ENCODE results near the gene FIS1. TPM values are rescaled to one million over a fixed set of nuclear protein-coding genes. Genes with fewer than 3 reads are reported as not detected.
A peak's percentile ranks its signal among the peaks of the same experiment; 100 is the strongest.
"Not testable (repeated sequence)": the region's sequence is repeated elsewhere in the genome, so short reads cannot be mapped to it uniquely, and the experiment has no call there.

Gene FIS1
- total and polyA plus RNA-seq, 2 donors (not counting 1 experiment from before 2014, with no cell fraction given), result 95.5 to 245 TPM

- WGBS (ENCODE audit: insufficient coverage), result 35% methylated on average over 14 of the region's 18 CpGs
- H3K4me1 Mint-ChIP-seq, result peaks cover 12% of the 10 kb centered on the region
- H3K4me1 ChIP-seq (ENCODE audit: control insufficient read depth in 2 of 2, insufficient read depth in 2 of 2, low read length in 2 of 2); H4K20me1 ChIP-seq (ENCODE audit: control insufficient read depth, insufficient read depth, low read length, poor library complexity, severe bottlenecking); H3K9me3 ChIP-seq (ENCODE audit: control extremely low read depth in 1 of 3, control insufficient read depth in 2 of 3, insufficient read depth in 1 of 3, low read length in 2 of 3); H3K27ac Mint-ChIP-seq; intact Hi-C loops (cut with micrococcal nuclease); H3K79me2 ChIP-seq (ENCODE audit: control insufficient read depth, insufficient read depth, low read length); H3K27ac ChIP-seq (ENCODE audit: low read length in 2 of 2); H3K4me3 ChIP-seq (ENCODE audit: control extremely low read depth in 1 of 5, extremely low read depth in 1 of 5, insufficient read depth in 1 of 5, low read depth in 2 of 5, low read length in 4 of 5); H3K9ac ChIP-seq (ENCODE audit: low read length); H3K36me3 ChIP-seq (replicated peaks in 1 of 2; ENCODE audit: control extremely low read depth in 1 of 2, control insufficient read depth in 1 of 2, extremely low read depth in 1 of 2, insufficient read depth in 2 of 2, low read length in 1 of 2); H3K9me3 Mint-ChIP-seq (ENCODE audit: insufficient read depth): not testable (repeated sequence)
- Histone ChIP-seq H3K4me2 (replicated peaks; ENCODE audit: low read depth, low read length, poor library complexity, severe bottlenecking) (peak overlapping the region; percentile 19), H2AFZ (ENCODE audit: insufficient read depth, low read depth, low read length, poor library complexity, severe bottlenecking) (peak overlapping the region; percentile 2), H3K27me3 (replicated peaks in 1 of 4; ENCODE audit: control extremely low read depth in 1 of 4, control insufficient read depth in 3 of 4, insufficient read depth in 4 of 4, low read length in 3 of 4) (peaks cover 0 to 14% (median 6%) of the 10 kb centered on the region in 4 experiments)
- peak; percentile 80 for TF ChIP-seq CTCF (IDR thresholded peaks at IDR 0.05)
- peaks cover 28% of the 10 kb centered on the region for H3K27me3 Mint-ChIP-seq
- ChIA-PET CTCF (interaction anchor here (0.6 to 2.8 kb wide), 12 partner anchors 7 to 1314 kb away, joined by 3 to 22 read pairs (median 4); partner anchors contain the start of gene AZGP1), POLR2A (interaction anchor here (0.6 kb wide), 1 partner anchor 992 kb away, joined by 8 read pairs; no protein-coding TSS in a partner anchor)
- H3K4me3 Mint-ChIP-seq, result peak overlapping the region; percentile 16
- DNase-seq, result peak; percentile 63
- ATAC-seq (ENCODE audit: low read depth), result peak; percentile 76
Observed at GRCh38 chr7:101290186-101291037, 45.5 kb upstream of the FIS1 start.

- H4K20me1 ChIP-seq (ENCODE audit: control insufficient read depth, insufficient read depth, low read length, poor library complexity, severe bottlenecking); H3K36me3 ChIP-seq (replicated peaks in 1 of 2; ENCODE audit: control extremely low read depth in 1 of 2, control insufficient read depth in 1 of 2, extremely low read depth in 1 of 2, insufficient read depth in 2 of 2, low read length in 1 of 2); H3K9me3 ChIP-seq (ENCODE audit: control extremely low read depth in 1 of 3, control insufficient read depth in 2 of 3, insufficient read depth in 1 of 3, low read length in 2 of 3); H3K27ac ChIP-seq (ENCODE audit: low read length in 2 of 2); POLR2A ChIA-PET; intact Hi-C loops (cut with micrococcal nuclease); H3K27ac Mint-ChIP-seq; H3K79me2 ChIP-seq (ENCODE audit: control insufficient read depth, insufficient read depth, low read length); H3K4me3 ChIP-seq (ENCODE audit: control extremely low read depth in 1 of 5, extremely low read depth in 1 of 5, insufficient read depth in 1 of 5, low read depth in 2 of 5, low read length in 4 of 5); H3K4me1 ChIP-seq (ENCODE audit: control insufficient read depth in 2 of 2, insufficient read depth in 2 of 2, low read length in 2 of 2); H3K9ac ChIP-seq (ENCODE audit: low read length); H2AFZ ChIP-seq (ENCODE audit: insufficient read depth, low read depth, low read length, poor library complexity, severe bottlenecking); H3K9me3 Mint-ChIP-seq (ENCODE audit: insufficient read depth); H3K4me2 ChIP-seq (replicated peaks; ENCODE audit: low read depth, low read length, poor library complexity, severe bottlenecking): not testable (repeated sequence)
- Mint-ChIP-seq H3K27me3 (peaks cover 28% of the 10 kb centered on the region), H3K4me1 (peaks cover 12% of the 10 kb centered on the region), H3K4me3 (peak overlapping the region; percentile 2)
- ATAC-seq (ENCODE audit: low read depth) (peak; percentile 73), DNase-seq (peak; percentile 26)
- CTCF ChIA-PET, result interaction anchor here (0.9 to 2.8 kb wide), 4 partner anchors 36 to 145 kb away, joined by 4 to 16 read pairs (median 4); no protein-coding TSS in a partner anchor
- peaks cover 0 to 14% (median 6%) of the 10 kb centered on the region in 4 experiments for H3K27me3 ChIP-seq (replicated peaks in 1 of 4; ENCODE audit: control extremely low read depth in 1 of 4, control insufficient read depth in 3 of 4, insufficient read depth in 4 of 4, low read length in 3 of 4)
- WGBS (ENCODE audit: insufficient coverage), result 71% methylated on average over 1 of the region's 4 CpGs
Observed at GRCh38 chr7:101289687-101290086, 44.8 kb upstream of the FIS1 start.
